A549 (cell line): ENCODE measurements around the gene PDE4D. TPM values are rescaled to one million over a fixed set of nuclear protein-coding genes. Genes with fewer than 3 reads are reported as not detected.

Source experiments
- ATAC-seq, 2 experiments: fragments of 200-7000 bp in 1 of 2; fragments of >200 bp in 1 of 2; cut with Nextera tagmentation in 1 of 2; cut with Tn5 transposase in 1 of 2; 3 replicates each; pipeline versions ENCODE4 v1.8.0 to v1.9.1; 2018 to 2020; ENCODE audit warnings: mild to moderate bottlenecking in 1 of 2, moderate library complexity in 1 of 2
- CTCF ChIA-PET: fragments of 300-600 bp; sonication (Branson Sonifier 250); formaldehyde crosslinking; extraction: SDS; loops from one replicate; lab custom pipeline; 2021; ENCODE audit warnings: antibody characterized with exemption, inconsistent platforms; lab: Yijun Ruan, JAX
- POLR2A ChIA-PET: fragments of 350-600 bp; formaldehyde crosslinking; extraction: SDS; loops from one replicate; lab custom pipeline; 2021; ENCODE audit warnings: antibody characterized with exemption, inconsistent platforms; lab: Yijun Ruan, JAX
- DNase-seq, 2 experiments: peaks; one replicate each; pipeline versions ENCODE4 v3.0.0 to v3.0.0-alpha.2; 2011 to 2016; ENCODE audit warnings: low read depth in 1 of 2, low spot score in 1 of 2
- FAIRE-seq: peaks from 2 replicates; lab custom pipeline; 2011; peaks lifted over from hg19 to GRCh38; lab: Jason Lieb, UNC
- H3K27ac ChIP-seq, 2 experiments: fragments of >200 bp; sonication (Bioruptor Twin); formaldehyde crosslinking; 3 replicates each; pipeline ENCODE4 v1.5.1; 2016 to 2017
- H3K4me1 ChIP-seq: fragments of >200 bp; sonication (Bioruptor Twin); formaldehyde crosslinking; 3 replicates; pipeline ENCODE4 v1.6.1; 2016
- H3K4me2 ChIP-seq: fragments of >200 bp; sonication (Bioruptor Twin); formaldehyde crosslinking; 3 replicates; pipeline ENCODE4 v1.6.1; 2016
- H3K4me3 ChIP-seq: fragments of >200 bp; sonication (Bioruptor Twin); formaldehyde crosslinking; 3 replicates; pipeline ENCODE4 v1.5.1; 2016
- H3K9me3 ChIP-seq: fragments of >200 bp; sonication (Bioruptor Twin); formaldehyde crosslinking; 3 replicates; pipeline ENCODE4 v1.6.1; 2016
- CBX2 ChIP-seq: fragments of 200-600 bp; sonication (generic); IDR thresholded peaks from 2 replicates; pipeline ENCODE4 v1.6.1; 2016; ENCODE audit warnings: low read depth, mild to moderate bottlenecking, borderline replicate concordance
- CBX8 ChIP-seq: fragments of 200-600 bp; sonication (generic); IDR thresholded peaks from 2 replicates; pipeline ENCODE4 v1.6.1; 2016
- EHMT2 ChIP-seq: fragments of 200-600 bp; sonication (generic); IDR thresholded peaks from 2 replicates; pipeline ENCODE4 v1.6.1; 2016; ENCODE audit warnings: antibody characterized with exemption, low read depth, mild to moderate bottlenecking, moderate library complexity
- EP300 ChIP-seq, 2 experiments: fragments of >200 bp; sonication (Bioruptor Twin); formaldehyde crosslinking; IDR thresholded peaks; 2 replicates in 1 of 2; 3 replicates in 1 of 2; pipeline ENCODE4 v1.6.1; 2016 to 2017
- FOSL2 ChIP-seq, 2 experiments: fragments of 450-650 bp in 1 of 2; fragments of >200 bp in 1 of 2; sonication (Bioruptor Twin) in 1 of 2; formaldehyde crosslinking; IDR thresholded peaks; 2 replicates each; pipeline versions ENCODE4 v1.5.0 to v1.6.1; 2016 to 2020; ENCODE audit warnings: mild to moderate bottlenecking in 1 of 2, moderate library complexity in 1 of 2
- HEYL ChIP-seq: fragments of 250-450 bp; sonication (Bioruptor Pico); IDR thresholded peaks from 2 replicates; pipeline ENCODE4 v1.8.0; 2021; ENCODE audit warnings: mild to moderate bottlenecking, moderate library complexity
- MAFK ChIP-seq: fragments of 450-650 bp; IDR thresholded peaks from 2 replicates; pipeline ENCODE4 v1.6.1; 2014; ENCODE audit not compliant: partially characterized antibody
- RARB ChIP-seq: fragments of 250-450 bp; sonication (Bioruptor Pico); IDR thresholded peaks from 2 replicates; pipeline ENCODE4 v1.8.0; 2021; ENCODE audit warnings: mild to moderate bottlenecking, moderate library complexity
- RCOR1 ChIP-seq: fragments of 150-350 bp; IDR thresholded peaks from 2 replicates; pipeline ENCODE4 v1.6.1; 2014; ENCODE audit warnings: antibody characterized with exemption, low read length, low read depth
- RNF2 ChIP-seq: fragments of 200-600 bp; sonication (generic); IDR thresholded peaks from 2 replicates; pipeline ENCODE4 v1.6.1; 2016; ENCODE audit warnings: low read depth, mild to moderate bottlenecking, antibody characterized with exemption, moderate library complexity, borderline replicate concordance
- TP53 ChIP-seq: fragments of 250-450 bp; sonication (Bioruptor Pico); IDR thresholded peaks from 2 replicates; pipeline ENCODE4 v1.5.0; 2021; ENCODE audit warnings: mild to moderate bottlenecking, moderate library complexity
- ZNF302 ChIP-seq: fragments of 250-450 bp; sonication (Bioruptor Pico); IDR thresholded peaks from 2 replicates; pipeline ENCODE4 v1.9.0; 2021; ENCODE audit warnings: inconsistent platforms, mild to moderate bottlenecking, moderate library complexity
- ZSCAN20 ChIP-seq: fragments of 250-450 bp; sonication (Bioruptor Pico); IDR thresholded peaks from 2 replicates; pipeline ENCODE4 v1.8.0; 2022; ENCODE audit warnings: mild to moderate bottlenecking, moderate library complexity
- WGBS: methylation state at CpG from one replicate; pipeline ENCODE4 v1.1.6; 2017; ENCODE audit errors: missing lambda C conversion rate; 5-methylcytosine and 5-hydroxymethylcytosine counted together
- polyA plus RNA-seq, 4 experiments: library from polyadenylated mRNA; depleted of rRNA in 3 of 4; stranded (reverse); fragments of >200 nt; fragmentation: RNase III in 1 of 4; extraction: RNeasy Plus Mini Kit Qiagen cat#74134 plus additional on column Dnase treatment in 1 of 4; gene quantifications; 2 replicates in 3 of 4; 3 replicates in 1 of 4; pipeline ENCODE4 v1.2.3, GENCODE V29; 2011 to 2017
- TF ChIP-seq, protein P1 (sequence below): fragments of 200-600 bp; sonication (generic); IDR thresholded peaks from 2 replicates; pipeline ENCODE4 v1.6.1; 2016; ENCODE audit warnings: antibody characterized with exemption, mild to moderate bottlenecking, moderate library complexity
- TF ChIP-seq, protein P2 (sequence below): fragments of 150-350 bp; IDR thresholded peaks from 2 replicates; pipeline ENCODE4 v1.6.1; 2014; ENCODE audit warnings: low read depth, mild to moderate bottlenecking, low read length

Gene PDE4D
- polyA plus RNA-seq, 2 of the 4 experiments (the other 2 are of a cell fraction) = 74.0 to 213 TPM

DNA sequence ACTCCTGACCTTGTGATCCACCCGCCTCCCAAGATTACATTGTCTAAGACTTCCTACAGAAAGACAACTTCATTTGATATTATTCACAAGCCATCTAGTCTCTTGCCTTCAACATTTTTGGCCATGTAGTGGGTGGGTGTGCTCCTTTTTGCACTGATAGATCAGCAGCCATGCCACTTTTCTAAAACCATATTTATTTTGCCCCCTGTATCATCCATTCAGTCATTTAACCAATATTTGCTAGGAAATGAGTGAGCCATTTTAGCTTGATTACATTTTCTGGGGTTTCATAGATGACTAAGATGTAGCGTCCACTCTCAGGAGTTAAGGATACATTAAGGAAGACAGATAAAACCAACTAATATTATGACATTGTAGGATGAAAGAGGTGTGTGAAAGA, 755.0 kb downstream of the PDE4D start:
- POLR2A ChIA-PET = no interaction called here
- 74% methylated on average over 2 of the region's 2 CpGs for WGBS
- no peak for TF ChIP-seq FOSL2 (IDR thresholded peaks at IDR 0.05)
- TF ChIP-seq FOSL2 (CRISPR knock-in tag; IDR thresholded peaks at IDR 0.05) = peak; percentile 13; the same call in 1 of the 2 replicates
- no peak for TF ChIP-seq ZNF302 (CRISPR knock-in tag)
- 0 out of 5 replicates have a peak, but pooled peaks of 1 of the 2 experiments have one; percentile 13 for TF ChIP-seq EP300 (IDR thresholded peaks at IDR 0.05)
- DNase-seq = no peak
- no peaks in the 10 kb centered on the region for H3K9me3 ChIP-seq
- CTCF ChIA-PET = interaction anchor here (1.1 to 1.5 kb wide), 2 partner anchors 9 to 252 kb away, joined by 4 to 5 read pairs; no protein-coding TSS in a partner anchor
- 0 out of 3 replicates have a peak overlapping the region, but pooled peaks have one; percentile 2 for H3K4me2 ChIP-seq
- no peak overlapping the region for H3K4me3 ChIP-seq
- FAIRE-seq = peak; percentile 61
- H3K27ac ChIP-seq = peak overlapping the region; percentile 37 to 71; a peak in 4 of 6 replicates
- ATAC-seq = no peak
- H3K4me1 ChIP-seq = peaks cover 94% of the 10 kb centered on the region

DNA sequence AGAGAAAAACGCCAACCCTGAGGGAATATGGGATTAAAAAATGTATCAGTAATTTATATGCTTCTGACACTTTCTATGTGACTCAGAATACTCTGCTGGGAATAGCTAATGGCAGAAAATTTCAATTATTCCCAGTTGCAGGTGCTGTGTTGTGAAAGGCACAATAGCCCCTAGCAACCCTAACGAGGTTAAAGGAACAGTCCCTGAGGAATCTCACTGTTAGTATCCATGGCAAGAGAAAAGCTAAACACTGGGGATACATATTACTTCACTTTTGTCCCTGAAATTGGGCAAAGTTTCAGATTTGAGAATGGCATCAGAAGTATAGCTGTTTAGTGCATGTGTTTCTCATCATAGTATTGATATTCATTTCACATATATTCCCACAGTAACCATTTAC, 755.7 kb downstream of the PDE4D start:
- Histone ChIP-seq H3K27ac (peak overlapping the region; percentile 8 to 71; a peak in 4 of 6 replicates), H3K4me1 (peaks cover 93% of the 10 kb centered on the region), H3K4me3 (no peak overlapping the region), H3K4me2 (no peak overlapping the region), H3K9me3 (no peaks in the 10 kb centered on the region)
- CTCF ChIA-PET = interaction anchor here (1.5 kb wide), 1 partner anchor 9 kb away, joined by 4 read pairs; no protein-coding TSS in a partner anchor
- FAIRE-seq = no peak
- POLR2A ChIA-PET = no interaction called here
- no peak for DNase-seq
- 91% methylated on average over 2 of the region's 2 CpGs for WGBS
- ATAC-seq = no peak
- TF ChIP-seq RCOR1 = no peak
- no peak for TF ChIP-seq CBX8
- no peak for TF ChIP-seq TP53 (CRISPR knock-in tag)
- TF ChIP-seq, protein P1, sequence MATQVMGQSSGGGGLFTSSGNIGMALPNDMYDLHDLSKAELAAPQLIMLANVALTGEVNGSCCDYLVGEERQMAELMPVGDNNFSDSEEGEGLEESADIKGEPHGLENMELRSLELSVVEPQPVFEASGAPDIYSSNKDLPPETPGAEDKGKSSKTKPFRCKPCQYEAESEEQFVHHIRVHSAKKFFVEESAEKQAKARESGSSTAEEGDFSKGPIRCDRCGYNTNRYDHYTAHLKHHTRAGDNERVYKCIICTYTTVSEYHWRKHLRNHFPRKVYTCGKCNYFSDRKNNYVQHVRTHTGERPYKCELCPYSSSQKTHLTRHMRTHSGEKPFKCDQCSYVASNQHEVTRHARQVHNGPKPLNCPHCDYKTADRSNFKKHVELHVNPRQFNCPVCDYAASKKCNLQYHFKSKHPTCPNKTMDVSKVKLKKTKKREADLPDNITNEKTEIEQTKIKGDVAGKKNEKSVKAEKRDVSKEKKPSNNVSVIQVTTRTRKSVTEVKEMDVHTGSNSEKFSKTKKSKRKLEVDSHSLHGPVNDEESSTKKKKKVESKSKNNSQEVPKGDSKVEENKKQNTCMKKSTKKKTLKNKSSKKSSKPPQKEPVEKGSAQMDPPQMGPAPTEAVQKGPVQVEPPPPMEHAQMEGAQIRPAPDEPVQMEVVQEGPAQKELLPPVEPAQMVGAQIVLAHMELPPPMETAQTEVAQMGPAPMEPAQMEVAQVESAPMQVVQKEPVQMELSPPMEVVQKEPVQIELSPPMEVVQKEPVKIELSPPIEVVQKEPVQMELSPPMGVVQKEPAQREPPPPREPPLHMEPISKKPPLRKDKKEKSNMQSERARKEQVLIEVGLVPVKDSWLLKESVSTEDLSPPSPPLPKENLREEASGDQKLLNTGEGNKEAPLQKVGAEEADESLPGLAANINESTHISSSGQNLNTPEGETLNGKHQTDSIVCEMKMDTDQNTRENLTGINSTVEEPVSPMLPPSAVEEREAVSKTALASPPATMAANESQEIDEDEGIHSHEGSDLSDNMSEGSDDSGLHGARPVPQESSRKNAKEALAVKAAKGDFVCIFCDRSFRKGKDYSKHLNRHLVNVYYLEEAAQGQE = no peak
- TF ChIP-seq EHMT2 = no peak
- no peak for TF ChIP-seq CBX2
- no peak for TF ChIP-seq ZSCAN20 (CRISPR knock-in tag)
- TF ChIP-seq RNF2 = no peak
- TF ChIP-seq HEYL = no peak
- TF ChIP-seq RARB (CRISPR knock-in tag) = no peak

DNA sequence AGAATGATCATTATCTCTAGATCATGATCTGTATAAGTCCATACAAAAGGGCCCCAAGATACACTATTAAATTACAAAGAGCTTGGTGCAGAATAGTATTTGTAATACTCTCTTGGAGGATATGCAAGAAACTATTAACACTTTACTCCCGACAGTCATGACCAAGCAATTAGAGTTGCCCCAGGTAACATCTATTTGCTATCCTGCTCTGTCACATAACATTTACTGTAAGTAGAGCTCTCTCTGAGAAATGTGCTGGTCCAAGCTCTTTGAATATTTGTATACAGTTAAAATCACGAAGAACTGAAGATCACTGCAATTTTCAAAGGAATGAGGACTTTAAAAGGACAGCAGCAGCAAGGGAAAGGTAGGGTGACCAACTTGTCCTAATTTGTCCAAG, 757.0 kb downstream of the PDE4D start:
- peak overlapping the region; percentile 66 to 86 for H3K27ac ChIP-seq
- TF ChIP-seq, protein P2, sequence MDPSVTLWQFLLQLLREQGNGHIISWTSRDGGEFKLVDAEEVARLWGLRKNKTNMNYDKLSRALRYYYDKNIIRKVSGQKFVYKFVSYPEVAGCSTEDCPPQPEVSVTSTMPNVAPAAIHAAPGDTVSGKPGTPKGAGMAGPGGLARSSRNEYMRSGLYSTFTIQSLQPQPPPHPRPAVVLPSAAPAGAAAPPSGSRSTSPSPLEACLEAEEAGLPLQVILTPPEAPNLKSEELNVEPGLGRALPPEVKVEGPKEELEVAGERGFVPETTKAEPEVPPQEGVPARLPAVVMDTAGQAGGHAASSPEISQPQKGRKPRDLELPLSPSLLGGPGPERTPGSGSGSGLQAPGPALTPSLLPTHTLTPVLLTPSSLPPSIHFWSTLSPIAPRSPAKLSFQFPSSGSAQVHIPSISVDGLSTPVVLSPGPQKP = no peak
- TF ChIP-seq MAFK = peak; percentile 2
- TF ChIP-seq, all 56 proteins: peak for 1
- peaks cover 95% of the 10 kb centered on the region for H3K4me1 ChIP-seq
- POLR2A ChIA-PET = interaction anchor here (1.5 kb wide), 1 partner anchor 10 kb away, joined by 3 read pairs; no protein-coding TSS in a partner anchor
- CTCF ChIA-PET = interaction anchor here (0.9 to 1.4 kb wide), 4 partner anchors 9 to 250 kb away, joined by 3 to 4 read pairs (median 3); no protein-coding TSS in a partner anchor
- DNase-seq (no peak), FAIRE-seq (peak; percentile 83), ATAC-seq (peak in 1 of 2 experiments; percentile 6; a peak in 3 of 6 replicates)
- no peaks in the 10 kb centered on the region for H3K9me3 ChIP-seq
- WGBS = 20% methylated on average over 2 of the region's 2 CpGs
- H3K4me2 ChIP-seq = peak overlapping the region; percentile 4
- H3K4me3 ChIP-seq = no peak overlapping the region
